GM12865 (cell line): ENCODE measurements around the gene CSMD2.

Experiments used
- DNase-seq: peaks from one replicate; pipeline ENCODE4 v3.0.0; 2010; ENCODE audit warnings: low read depth
- H3K4me3 ChIP-seq: 2 replicates; pipeline ENCODE4 v1.5.1; 2011; ENCODE audit warnings: mild to moderate bottlenecking, low read depth, low read length, control low read depth
- CTCF ChIP-seq: IDR thresholded peaks from 2 replicates; pipeline ENCODE4 v1.5.1; 2011; ENCODE audit warnings: low read length, control low read depth, low read depth, inconsistent platforms; ENCODE audit not compliant: insufficient read depth; ENCODE audit errors: missing control alignments

Gene CSMD2

GRCh38 chr1:33607444-33608005 lies 557.5 kb downstream of the CSMD2 start:
- no peak for TF ChIP-seq CTCF
- no peak for DNase-seq
- H3K4me3 ChIP-seq, result no peak overlapping the region

GRCh38 chr1:33606272-33606671 lies 558.8 kb downstream of the CSMD2 start:
- H3K4me3 ChIP-seq, result no peak overlapping the region
- TF ChIP-seq CTCF, result no peak
- no peak for DNase-seq

- no peak for TF ChIP-seq CTCF
- no peak for DNase-seq
- no peak overlapping the region for H3K4me3 ChIP-seq
Measured at GRCh38 chr1:33602271-33602670, 562.8 kb downstream of the CSMD2 start.

GRCh38 chr1:33601751-33602150 lies 563.3 kb downstream of the CSMD2 start:
- no peak for TF ChIP-seq CTCF
- DNase-seq, result no peak

GRCh38 chr1:33599516-33600115 lies 565.4 kb downstream of the CSMD2 start:
- H3K4me3 ChIP-seq, result no peak overlapping the region
- TF ChIP-seq CTCF, result no peak
- DNase-seq, result no peak

More at GRCh38 chr1:33601751-33602150, 563.3 kb downstream of the CSMD2 start:
- H3K4me3 ChIP-seq, result no peak overlapping the region

- TF ChIP-seq CTCF, result no peak
- no peak overlapping the region for H3K4me3 ChIP-seq
- DNase-seq, result no peak
Measured at GRCh38 chr1:33588726-33589125, 576.3 kb downstream of the CSMD2 start.

- no peak for TF ChIP-seq CTCF
- no peak overlapping the region for H3K4me3 ChIP-seq
- DNase-seq, result no peak
Measured at GRCh38 chr1:33586795-33587194, 578.2 kb downstream of the CSMD2 start.
